IMR-90 (cell line): ENCODE measurements around the gene CDKN3. TPM values are rescaled to one million over a fixed set of nuclear protein-coding genes. Genes with fewer than 3 reads are reported as not detected.

Experiments
- ATAC-seq: fragments of 200-7000 bp; cut with Tn5 transposase; 2 replicates; pipeline ENCODE4 v1.9.1; 2020; ENCODE audit warnings: low read depth, mild to moderate bottlenecking, moderate library complexity
- BruUV-seq: library from RNA; stranded (reverse); fragments of 400-500 nt; replicated peaks from 2 replicates; lab custom pipeline; 2021; lab: Mats Ljungman, UMichigan
- CTCF ChIA-PET: fragments of 300-600 bp; formaldehyde crosslinking; extraction: SDS; loops from one replicate; lab custom pipeline; 2021; ENCODE audit warnings: antibody characterized with exemption; lab: Yijun Ruan, JAX
- POLR2A ChIA-PET: fragments of 300-600 bp; sonication (Branson Sonifier 250); formaldehyde crosslinking; loops from one replicate; lab custom pipeline; 2022; ENCODE audit warnings: antibody characterized with exemption; ENCODE audit not compliant: unreplicated experiment; lab: Charles Lee
- DNase-seq: peaks from one replicate; pipeline ENCODE4 v3.0.0; 2013
- H2AFZ ChIP-seq: replicated peaks from 2 replicates; pipeline ENCODE3; 2013; ENCODE audit warnings: low read length, mild to moderate bottlenecking; ENCODE audit not compliant: poor library complexity
- H2AK5ac ChIP-seq: 2 replicates; pipeline ENCODE4 v1.6.1; 2013; ENCODE audit warnings: low read depth, low read length, inconsistent platforms
- H2AK9ac ChIP-seq: replicated peaks from 2 replicates; pipeline ENCODE3; 2013; ENCODE audit warnings: mild to moderate bottlenecking, low read depth, low read length, moderate library complexity; ENCODE audit not compliant: poor library complexity
- H2BK120ac ChIP-seq: 2 replicates; pipeline ENCODE4 v1.6.1; 2013; ENCODE audit warnings: low read depth, low read length, inconsistent platforms
- H2BK15ac ChIP-seq: 3 replicates; pipeline ENCODE4 v1.6.1; 2013; ENCODE audit warnings: low read depth, low read length, inconsistent platforms
- H2BK20ac ChIP-seq: 2 replicates; pipeline ENCODE4 v1.6.1; 2013; ENCODE audit warnings: low read depth, mild to moderate bottlenecking, inconsistent platforms, low read length, moderate library complexity
- H2BK5ac ChIP-seq: 2 replicates; pipeline ENCODE4 v1.6.1; 2013; ENCODE audit warnings: mild to moderate bottlenecking, low read depth, low read length, inconsistent platforms; ENCODE audit not compliant: poor library complexity, severe bottlenecking
- H3K14ac ChIP-seq: replicated peaks from 2 replicates; pipeline ENCODE4 v1.6.1; 2013; ENCODE audit warnings: low read depth, low read length, inconsistent platforms
- H3K18ac ChIP-seq: 2 replicates; pipeline ENCODE4 v1.6.1; 2013; ENCODE audit warnings: low read depth, low read length, control low read depth
- H3K23ac ChIP-seq: 2 replicates; pipeline ENCODE4 v1.6.1; 2013; ENCODE audit warnings: low read depth, low read length, inconsistent platforms
- H3K27ac ChIP-seq: 2 replicates; pipeline ENCODE4 v1.5.1; 2013; ENCODE audit warnings: mild to moderate bottlenecking, control low read depth, low read length; ENCODE audit not compliant: insufficient read depth
- H3K27me3 ChIP-seq: 2 replicates; pipeline ENCODE4 v1.6.1; 2013; ENCODE audit warnings: low read length; ENCODE audit not compliant: control insufficient read depth, insufficient read depth
- H3K36me3 ChIP-seq: 2 replicates; pipeline ENCODE4 v1.6.1; 2013; ENCODE audit warnings: low read length, mixed read lengths; ENCODE audit not compliant: control insufficient read depth, insufficient read depth
- H3K4ac ChIP-seq: 2 replicates; pipeline ENCODE4 v1.6.1; 2013; ENCODE audit warnings: low read depth, low read length, inconsistent platforms
- H3K4me1 ChIP-seq: 2 replicates; pipeline ENCODE4 v1.6.1; 2013; ENCODE audit warnings: low read length, mixed read lengths; ENCODE audit not compliant: control insufficient read depth, insufficient read depth
- H3K4me2 ChIP-seq: 2 replicates; pipeline ENCODE4 v1.6.1; 2013; ENCODE audit warnings: low read depth, mild to moderate bottlenecking, control low read depth, low read length, moderate library complexity
- H3K4me3 ChIP-seq: 2 replicates; pipeline ENCODE4 v1.5.1; 2013; ENCODE audit warnings: low read depth, mild to moderate bottlenecking, control low read depth, low read length, moderate library complexity; ENCODE audit not compliant: insufficient read depth
- H3K56ac ChIP-seq: 2 replicates; pipeline ENCODE4 v1.6.1; 2013; ENCODE audit warnings: low read length, inconsistent platforms; ENCODE audit not compliant: insufficient read depth; ENCODE audit errors: extremely low read depth
- H3K79me1 ChIP-seq, 2 experiments: 2 replicates each; pipeline ENCODE4 v1.6.1; 2013; ENCODE audit warnings: low read length in 2 of 2, inconsistent platforms in 1 of 2, low read depth in 1 of 2
- H3K9ac ChIP-seq: 2 replicates; pipeline ENCODE4 v1.6.1; 2013; ENCODE audit warnings: low read depth, low read length, control low read depth
- H3K9me1 ChIP-seq: 2 replicates; pipeline ENCODE4 v1.6.1; 2013; ENCODE audit warnings: low read length, inconsistent platforms; ENCODE audit not compliant: insufficient read depth
- H3K9me3 ChIP-seq: 2 replicates; pipeline ENCODE4 v1.6.1; 2013; ENCODE audit warnings: low read length; ENCODE audit not compliant: control insufficient read depth, insufficient read depth
- H4K20me1 ChIP-seq: 2 replicates; pipeline ENCODE4 v1.6.1; 2013; ENCODE audit warnings: low read length, inconsistent platforms; ENCODE audit not compliant: insufficient read depth
- H4K5ac ChIP-seq: 2 replicates; pipeline ENCODE4 v1.6.1; 2013; ENCODE audit warnings: mild to moderate bottlenecking, low read depth, low read length, control low read depth
- H4K8ac ChIP-seq, 2 experiments: 2 replicates each; pipeline ENCODE4 v1.6.1; 2013; ENCODE audit warnings: low read depth in 2 of 2, low read length in 2 of 2, control low read depth in 1 of 2, inconsistent platforms in 1 of 2
- H4K91ac ChIP-seq: 2 replicates; pipeline ENCODE4 v1.6.1; 2013; ENCODE audit warnings: low read depth, low read length, inconsistent platforms; ENCODE audit not compliant: insufficient read depth
- BHLHE40 ChIP-seq: fragments of 150-350 bp; IDR thresholded peaks from 2 replicates; pipeline ENCODE4 v1.6.1; 2016; ENCODE audit warnings: mild to moderate bottlenecking, low read depth, low read length
- CEBPB ChIP-seq: IDR thresholded peaks from 2 replicates; pipeline ENCODE4 v1.6.1; 2012; ENCODE audit warnings: low read depth, low read length, improper control_type of control experiment
- FOS ChIP-seq: fragments of 150-350 bp; IDR thresholded peaks from 2 replicates; pipeline ENCODE4 v1.6.1; 2016; ENCODE audit warnings: low read depth, low read length
- MAZ ChIP-seq: IDR thresholded peaks from 2 replicates; pipeline ENCODE4 v1.6.1; 2012; ENCODE audit warnings: low read depth, mild to moderate bottlenecking, low read length, improper control_type of control experiment, moderate library complexity, borderline replicate concordance
- MXI1 ChIP-seq: IDR thresholded peaks from 2 replicates; pipeline ENCODE4 v1.6.1; 2012; ENCODE audit warnings: low read depth, mild to moderate bottlenecking, low read length, moderate library complexity, borderline replicate concordance
- NFE2L2 ChIP-seq: fragments of 150-350 bp; IDR thresholded peaks from 2 replicates; pipeline ENCODE4 v1.6.1; 2016; ENCODE audit warnings: low read depth, mild to moderate bottlenecking, low read length
- RAD21 ChIP-seq: IDR thresholded peaks from 2 replicates; pipeline ENCODE4 v1.6.1; 2012; ENCODE audit warnings: low read length, improper control_type of control experiment
- RCOR1 ChIP-seq: IDR thresholded peaks from 2 replicates; pipeline ENCODE4 v1.6.1; 2012; ENCODE audit warnings: mild to moderate bottlenecking, low read length, improper control_type of control experiment; ENCODE audit not compliant: insufficient replicate concordance
- RFX5 ChIP-seq: IDR thresholded peaks from 2 replicates; pipeline ENCODE4 v1.8.0; 2012; ENCODE audit warnings: low read depth, mild to moderate bottlenecking, low read length, moderate library complexity
- SMC3 ChIP-seq: fragments of 150-350 bp; IDR thresholded peaks from 2 replicates; pipeline ENCODE4 v1.6.1; 2016; ENCODE audit warnings: low read depth, mild to moderate bottlenecking, antibody characterized with exemption, low read length, moderate library complexity
- WGBS, 2 experiments: methylation state at CpG; one replicate each; pipeline versions ENCODE4 v1.1.5 to v1.1.7; 2013; ENCODE audit warnings: missing lambda C conversion rate in 2 of 2; ENCODE audit not compliant: insufficient read length in 1 of 2; ENCODE audit errors: extremely low coverage in 2 of 2; 5-methylcytosine and 5-hydroxymethylcytosine counted together
- dilution Hi-C: fragments of 300-500 bp; cut with HindIII; formaldehyde crosslinking; loops from one replicate; pipeline ENCODE4 v1.14.3; 2018; ENCODE audit warnings: low sequenced_read_pairs; ENCODE audit not compliant: unreplicated experiment
- in situ Hi-C: fragments of 300-500 bp; cut with MboI; formaldehyde crosslinking; loops from 3 replicates; pipeline ENCODE4 v1.14.3; 2019; ENCODE audit warnings: low sequenced_read_pairs, inconsistent platforms, mixed read lengths
- intact Hi-C: fragments of 100-400 bp; cut with micrococcal nuclease; formaldehyde crosslinking; loops from 2 replicates; pipeline ENCODE4 v1.10.0; 2022
- polyA plus RNA-seq, 3 experiments: library from polyadenylated mRNA; depleted of rRNA; stranded (reverse); fragments of >200 nt; gene quantifications; 2 replicates each; pipeline ENCODE4 v1.2.3, GENCODE V29; 2012; ENCODE audit warnings: low replicate concordance in 1 of 3
- total RNA-seq: library from RNA; depleted of rRNA; stranded (reverse); fragments of >200 nt; gene quantifications from 2 replicates; pipeline ENCODE4 v1.2.3, GENCODE V29; 2012
- TF ChIP-seq, protein P1 (sequence below): fragments of 150-350 bp; IDR thresholded peaks from 2 replicates; pipeline ENCODE4 v1.6.1; 2017; ENCODE audit warnings: mild to moderate bottlenecking, antibody characterized with exemption, low read length, low read depth
- TF ChIP-seq, protein P2 (sequence below): conservative IDR thresholded peaks from 2 replicates; pipeline ENCODE4 v1.5.1; 2012; ENCODE audit warnings: mild to moderate bottlenecking, low read depth, low read length, improper control_type of control experiment

The CDKN3 gene
- total and polyA plus RNA-seq, 2 of the 4 experiments (the other 2 are of a cell fraction) = 38.9 to 48.9 TPM

DNA sequence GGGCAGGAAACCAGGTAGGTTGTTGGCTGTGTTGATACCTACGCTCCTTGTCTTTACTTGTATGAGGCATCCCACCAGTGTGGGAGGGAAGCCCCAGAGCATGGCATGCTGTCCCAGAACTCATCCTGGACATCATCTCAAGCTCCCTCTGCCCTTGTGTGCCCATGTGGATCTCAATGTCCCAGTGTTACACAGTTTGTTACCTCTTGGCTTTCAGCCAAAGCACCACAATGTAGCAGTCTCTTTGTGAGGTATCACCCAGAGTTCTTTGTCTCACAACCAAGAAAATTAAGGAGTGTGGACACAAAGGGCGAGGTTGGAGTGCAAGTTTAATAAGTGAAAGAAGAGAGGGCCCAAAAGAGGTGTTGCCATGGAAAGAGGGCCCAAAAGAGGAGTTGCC, 43.1 kb upstream of the CDKN3 start:
- Histone ChIP-seq H3K4me2 (no peak overlapping the region), H3K18ac (no peak overlapping the region; the same call in 1 of the 2 replicates), H3K9me1 (0 out of 2 replicates have a peak, but pooled peaks cover 5% of the 10 kb centered on the region), H3K27me3 (peaks cover 2% of the 10 kb centered on the region; the same call in 1 of the 2 replicates), H3K9me3 (no peaks in the 10 kb centered on the region), H2AK9ac (no peak overlapping the region), H3K23ac (no peak overlapping the region), H3K4me1 (peaks cover 5% of the 10 kb centered on the region; the same call in 1 of the 2 replicates), H2BK5ac (no peak overlapping the region), H4K91ac (no peak overlapping the region), H2BK20ac (no peak overlapping the region), H3K79me1 (no peaks in the 10 kb centered on the region), H4K20me1 (no peaks in the 10 kb centered on the region), H3K9ac (no peak overlapping the region), H2AFZ (no peak overlapping the region), H4K5ac (no peak overlapping the region), H2BK120ac (no peak overlapping the region), H2AK5ac (no peak overlapping the region), H3K14ac (no peak overlapping the region), H2BK15ac (no peak overlapping the region), H3K36me3 (no peaks in the 10 kb centered on the region), H4K8ac (no peak overlapping the region), H3K56ac (no peak overlapping the region), H3K4me3 (no peak overlapping the region), H3K4ac (no peak overlapping the region), H3K27ac (no peak overlapping the region)
- no peak for TF ChIP-seq SMC3
- TF ChIP-seq MXI1 = no peak
- TF ChIP-seq, protein P1, sequence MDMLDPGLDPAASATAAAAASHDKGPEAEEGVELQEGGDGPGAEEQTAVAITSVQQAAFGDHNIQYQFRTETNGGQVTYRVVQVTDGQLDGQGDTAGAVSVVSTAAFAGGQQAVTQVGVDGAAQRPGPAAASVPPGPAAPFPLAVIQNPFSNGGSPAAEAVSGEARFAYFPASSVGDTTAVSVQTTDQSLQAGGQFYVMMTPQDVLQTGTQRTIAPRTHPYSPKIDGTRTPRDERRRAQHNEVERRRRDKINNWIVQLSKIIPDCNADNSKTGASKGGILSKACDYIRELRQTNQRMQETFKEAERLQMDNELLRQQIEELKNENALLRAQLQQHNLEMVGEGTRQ = no peak
- no peak for TF ChIP-seq CEBPB
- no peak for TF ChIP-seq RAD21
- TF ChIP-seq, protein P2, sequence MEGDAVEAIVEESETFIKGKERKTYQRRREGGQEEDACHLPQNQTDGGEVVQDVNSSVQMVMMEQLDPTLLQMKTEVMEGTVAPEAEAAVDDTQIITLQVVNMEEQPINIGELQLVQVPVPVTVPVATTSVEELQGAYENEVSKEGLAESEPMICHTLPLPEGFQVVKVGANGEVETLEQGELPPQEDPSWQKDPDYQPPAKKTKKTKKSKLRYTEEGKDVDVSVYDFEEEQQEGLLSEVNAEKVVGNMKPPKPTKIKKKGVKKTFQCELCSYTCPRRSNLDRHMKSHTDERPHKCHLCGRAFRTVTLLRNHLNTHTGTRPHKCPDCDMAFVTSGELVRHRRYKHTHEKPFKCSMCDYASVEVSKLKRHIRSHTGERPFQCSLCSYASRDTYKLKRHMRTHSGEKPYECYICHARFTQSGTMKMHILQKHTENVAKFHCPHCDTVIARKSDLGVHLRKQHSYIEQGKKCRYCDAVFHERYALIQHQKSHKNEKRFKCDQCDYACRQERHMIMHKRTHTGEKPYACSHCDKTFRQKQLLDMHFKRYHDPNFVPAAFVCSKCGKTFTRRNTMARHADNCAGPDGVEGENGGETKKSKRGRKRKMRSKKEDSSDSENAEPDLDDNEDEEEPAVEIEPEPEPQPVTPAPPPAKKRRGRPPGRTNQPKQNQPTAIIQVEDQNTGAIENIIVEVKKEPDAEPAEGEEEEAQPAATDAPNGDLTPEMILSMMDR = no peak
- TF ChIP-seq MAZ = no peak
- TF ChIP-seq FOS = no peak
- TF ChIP-seq RCOR1 = no peak
- TF ChIP-seq NFE2L2 = no peak
- TF ChIP-seq BHLHE40 = no peak
- no peak for TF ChIP-seq RFX5
- intact Hi-C loops = no loop called here
- 79% methylated on average over 2 of the region's 2 CpGs; no CpG with 5 or more reads in 1 of the 2 experiments for WGBS, 2 experiments
- in situ Hi-C loops = no loop called here
- BruUV-seq = no TSS peak
- CTCF ChIA-PET = interaction anchor here (0.6 kb wide), 1 partner anchor 1627 kb away, joined by 3 read pairs; no protein-coding TSS in a partner anchor
- dilution Hi-C loops = no loop called here
- POLR2A ChIA-PET = no interaction called here
- no peak for DNase-seq
- no peak for ATAC-seq
